ENCODE results near the gene SCYGR5.

GRCh38 chr2:227687189-227687588 lies 20.6 kb downstream of the SCYGR5 start:
- TF ChIP-seq POLR2A (IDR thresholded peaks at IDR 0.05) (no peak), CTCF (IDR thresholded peaks at IDR 0.05) (no peak)

Measured in lower leg skin (tissue), 3 donors.